Measurements from ENCODE around the gene GNAQ.

- TF ChIP-seq RAD21 (IDR thresholded peaks at IDR 0.05; ENCODE audit: low read length) (no peak), CTCF (IDR thresholded peaks at IDR 0.05) (no peak), POLR2AphosphoS5 (IDR thresholded peaks at IDR 0.05; ENCODE audit: low read depth, low read length) (no peak), RCOR1 (IDR thresholded peaks at IDR 0.05; ENCODE audit: low read length) (no peak), TAF1 (IDR thresholded peaks at IDR 0.05; ENCODE audit: borderline replicate concordance, low read depth, low read length) (no peak), EP300 (IDR thresholded peaks at IDR 0.05; ENCODE audit: borderline replicate concordance in 1 of 2, low read depth in 1 of 2, low read length in 1 of 2) (no peak), FOXJ3 (CRISPR knock-in tag; IDR thresholded peaks at IDR 0.05) (no peak), RXRA (IDR thresholded peaks at IDR 0.05; ENCODE audit: borderline replicate concordance, low read depth) (no peak), ZBTB33 (IDR thresholded peaks at IDR 0.05; ENCODE audit: borderline replicate concordance, low read depth) (no peak), SMC3 (IDR thresholded peaks at IDR 0.05; ENCODE audit: low read depth, low read length) (no peak), RFX5 (IDR thresholded peaks at IDR 0.05; ENCODE audit: low read length) (no peak)
These were observed 230.6 kb downstream of the GNAQ start for GRCh38 chr9:77800924-77801551.

Measured in SK-N-SH (cell line).